SK-N-SH (cell line): Measurements from ENCODE around the gene LARP1.

ENCODE experiments used
- CTCF ChIP-seq: fragments of 200-600 bp; sonication (generic); IDR thresholded peaks from 2 replicates; pipeline ENCODE4 v1.6.1; 2017; ENCODE audit warnings: antibody characterized with exemption, mild to moderate bottlenecking, moderate library complexity
- EP300 ChIP-seq, 2 experiments: IDR thresholded peaks; 2 replicates each; pipeline versions ENCODE4 v1.4.0 to v1.6.1; 2012; ENCODE audit warnings: borderline replicate concordance in 1 of 2, low read depth in 1 of 2, low read length in 1 of 2
- FOXM1 ChIP-seq: IDR thresholded peaks from 2 replicates; pipeline ENCODE4 v1.4.0; 2012; ENCODE audit warnings: low read depth, mild to moderate bottlenecking
- NRF1 ChIP-seq: IDR thresholded peaks from 2 replicates; pipeline ENCODE4 v1.6.1; 2012; ENCODE audit warnings: low read depth, mild to moderate bottlenecking, low read length
- POLR2AphosphoS5 ChIP-seq: IDR thresholded peaks from 2 replicates; pipeline ENCODE4 v1.6.1; 2012; ENCODE audit warnings: low read depth, low read length
- TAF1 ChIP-seq: IDR thresholded peaks from 2 replicates; pipeline ENCODE4 v1.6.1; 2012; ENCODE audit warnings: low read depth, mild to moderate bottlenecking, low read length, moderate library complexity, borderline replicate concordance
- ZBTB33 ChIP-seq: IDR thresholded peaks from 2 replicates; pipeline ENCODE4 v1.4.0; 2012; ENCODE audit warnings: low read depth, borderline replicate concordance

- TF ChIP-seq EP300 (IDR thresholded peaks at IDR 0.05; ENCODE audit: borderline replicate concordance in 1 of 2, low read depth in 1 of 2, low read length in 1 of 2): no peak
- TF ChIP-seq CTCF: no peak
- no peak for TF ChIP-seq POLR2AphosphoS5
- TF ChIP-seq NRF1: no peak
- no peak for TF ChIP-seq TAF1
- no peak for TF ChIP-seq ZBTB33
- no peak for TF ChIP-seq FOXM1
These were observed 7.1 kb downstream of the LARP1 start for GRCh38 chr5:154762261-154762660.
